ENCODE measurements around the gene PAGE4.

The PAGE4 gene

DNA sequence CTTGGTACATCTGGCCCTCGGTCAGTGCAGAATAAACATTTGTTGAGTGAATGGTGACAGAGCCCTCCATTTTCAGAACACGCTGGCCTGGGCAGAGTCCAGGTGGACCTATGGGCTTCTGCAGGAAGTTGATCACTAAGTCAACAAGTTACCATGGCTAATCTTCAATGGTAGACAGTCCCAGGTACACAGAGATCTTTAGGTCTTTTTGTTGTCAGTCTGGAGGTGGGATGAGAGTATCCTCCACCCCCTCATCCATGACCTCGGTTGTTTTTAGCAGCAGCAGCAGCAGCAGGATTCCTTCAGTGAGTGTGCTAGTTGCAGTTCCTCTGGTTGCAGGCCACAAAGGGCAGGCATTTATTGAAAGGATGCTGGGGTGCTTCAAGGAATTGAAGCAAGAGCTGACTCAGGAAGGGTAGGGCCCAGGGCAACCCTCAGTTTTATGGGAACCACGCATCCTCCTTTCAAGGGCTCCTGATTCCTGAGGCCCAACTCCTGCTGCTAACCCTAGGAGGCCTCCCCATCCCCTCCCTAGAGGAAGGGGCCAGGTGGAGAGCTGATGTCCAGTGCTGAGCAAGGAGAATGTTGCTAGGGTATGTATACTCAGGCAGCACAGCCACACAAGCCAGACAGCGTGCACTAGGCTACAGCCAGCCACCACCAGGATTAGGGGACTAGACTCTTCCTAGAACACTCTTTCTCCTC, 48.4 kb downstream of the PAGE4 start:
- no peak for DNase-seq

GRCh38 chrX:49878128-49878833, 49.2 kb downstream of the PAGE4 start:
- no peak for DNase-seq

GRCh38 chrX:49878834-49879655, 49.9 kb downstream of the PAGE4 start, which contains the start of gene USP27X:
Gene USP27X (plus strand): TSS chrX:49879484. CDS start chrX:49880308, 824 bp downstream.
- peak; percentile 75 to 76 for DNase-seq

DNA sequence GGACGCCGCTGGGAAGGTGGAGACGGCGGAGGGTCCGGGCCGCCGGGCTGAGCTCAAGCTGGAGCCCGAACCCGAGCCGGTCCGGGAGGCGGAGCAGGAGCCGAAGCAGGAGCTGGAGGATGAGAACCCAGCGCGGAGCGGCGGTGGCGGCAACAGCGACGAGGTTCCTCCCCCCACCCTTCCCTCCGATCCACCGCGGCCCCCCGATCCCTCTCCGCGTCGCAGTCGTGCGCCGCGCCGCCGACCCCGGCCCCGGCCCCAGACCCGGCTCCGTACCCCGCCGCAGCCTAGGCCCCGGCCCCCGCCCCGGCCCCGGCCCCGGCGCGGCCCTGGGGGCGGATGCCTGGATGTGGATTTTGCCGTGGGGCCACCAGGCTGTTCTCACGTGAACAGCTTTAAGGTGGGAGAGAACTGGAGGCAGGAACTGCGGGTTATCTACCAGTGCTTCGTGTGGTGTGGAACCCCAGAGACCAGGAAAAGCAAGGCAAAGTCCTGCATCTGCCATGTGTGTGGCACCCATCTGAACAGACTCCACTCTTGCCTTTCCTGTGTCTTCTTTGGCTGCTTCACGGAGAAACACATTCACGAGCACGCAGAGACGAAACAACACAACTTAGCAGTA, 50.7 kb downstream of the PAGE4 start:
- DNase-seq, result no peak

GRCh38 chrX:49880668-49881067, 51.6 kb downstream of the PAGE4 start:
- DNase-seq, result no peak
